ENCODE data around the gene BCL2L14. TPM values are rescaled to one million over a fixed set of nuclear protein-coding genes. Genes with fewer than 3 reads are reported as not detected.

Gene BCL2L14
- total and polyA plus RNA-seq, 2 donors, result 3.0 to 11.4 TPM

DNA sequence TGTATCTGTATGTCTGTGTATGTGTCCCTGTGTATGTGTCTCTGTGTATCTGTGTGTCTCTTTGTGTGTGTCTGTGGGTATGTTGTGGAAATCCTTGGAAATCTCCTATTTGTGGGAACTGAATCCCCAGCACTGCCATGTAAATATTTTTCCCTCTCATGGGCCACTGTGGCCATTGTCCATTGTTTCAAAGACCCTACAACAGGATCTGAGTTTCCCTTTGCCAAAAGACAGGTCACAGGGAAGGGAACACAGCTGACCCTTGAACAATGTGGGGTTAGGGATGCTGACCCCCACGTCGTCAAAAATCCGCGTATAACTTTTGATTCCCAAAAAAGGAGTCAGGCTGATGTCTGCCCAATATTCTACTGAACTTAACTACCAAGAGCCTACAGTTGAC lies 22.5 kb upstream of the BCL2L14 start:
- 89% methylated on average over 4 of the region's 4 CpGs for WGBS
- Histone ChIP-seq H3K27ac (ENCODE audit: low read depth in 1 of 2, low read length in 1 of 2) (no peak overlapping the region), H3K27me3 (ENCODE audit: control insufficient read depth in 2 of 2, insufficient read depth in 1 of 2, low read length in 1 of 2) (no peaks in the 10 kb centered on the region), H3K4me3 (ENCODE audit: low read length in 2 of 2) (no peak overlapping the region), H3K4me1 (ENCODE audit: control insufficient read depth in 2 of 2, insufficient read depth in 2 of 2, low read length in 2 of 2) (no peaks in the 10 kb centered on the region), H3K36me3 (ENCODE audit: control insufficient read depth in 2 of 2, insufficient read depth in 2 of 2, low read length in 1 of 2) (no peaks in the 10 kb centered on the region), H3K9me3 (ENCODE audit: control insufficient read depth in 2 of 2, insufficient read depth in 1 of 2, low read length in 1 of 2) (no peaks in the 10 kb centered on the region)
- DNase-seq (ENCODE audit: low read depth in 6 of 9, low spot score in 9 of 9), result no peak

DNA sequence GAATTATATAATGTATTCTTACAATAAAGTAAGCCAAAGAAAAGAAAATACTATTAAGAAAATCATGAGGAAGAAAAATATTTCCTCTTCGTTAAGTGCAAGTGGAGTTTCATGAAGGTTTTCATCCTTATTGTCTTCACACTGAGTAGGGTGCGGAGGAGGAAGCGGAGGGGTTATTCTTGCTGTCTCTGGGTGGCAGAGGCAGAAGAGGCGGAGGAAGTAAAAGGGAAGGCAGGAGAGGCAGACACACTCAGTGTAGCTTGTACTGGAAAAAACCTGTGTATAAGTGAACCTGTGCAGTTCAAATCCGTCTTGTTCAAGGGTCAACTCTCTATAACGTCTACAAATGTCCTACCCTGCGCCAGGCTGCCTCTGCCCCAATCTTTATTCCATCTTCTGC lies 22.0 kb upstream of the BCL2L14 start:
- no peaks in the 10 kb centered on the region for H3K27me3 ChIP-seq (ENCODE audit: control insufficient read depth in 2 of 2, insufficient read depth in 1 of 2, low read length in 1 of 2)
- WGBS, result 97% methylated on average over 7 of the region's 7 CpGs
- no peak overlapping the region for H3K27ac ChIP-seq (ENCODE audit: low read depth in 1 of 2, low read length in 1 of 2)
- H3K4me3 ChIP-seq (ENCODE audit: low read length in 2 of 2), result no peak overlapping the region
- H3K9me3 ChIP-seq (ENCODE audit: control insufficient read depth in 2 of 2, insufficient read depth in 1 of 2, low read length in 1 of 2), result no peaks in the 10 kb centered on the region
- no peaks in the 10 kb centered on the region for H3K36me3 ChIP-seq (ENCODE audit: control insufficient read depth in 2 of 2, insufficient read depth in 2 of 2, low read length in 1 of 2)
- no peak for DNase-seq (ENCODE audit: low read depth in 6 of 9, low spot score in 9 of 9)
- no peaks in the 10 kb centered on the region for H3K4me1 ChIP-seq (ENCODE audit: control insufficient read depth in 2 of 2, insufficient read depth in 2 of 2, low read length in 2 of 2)

DNA sequence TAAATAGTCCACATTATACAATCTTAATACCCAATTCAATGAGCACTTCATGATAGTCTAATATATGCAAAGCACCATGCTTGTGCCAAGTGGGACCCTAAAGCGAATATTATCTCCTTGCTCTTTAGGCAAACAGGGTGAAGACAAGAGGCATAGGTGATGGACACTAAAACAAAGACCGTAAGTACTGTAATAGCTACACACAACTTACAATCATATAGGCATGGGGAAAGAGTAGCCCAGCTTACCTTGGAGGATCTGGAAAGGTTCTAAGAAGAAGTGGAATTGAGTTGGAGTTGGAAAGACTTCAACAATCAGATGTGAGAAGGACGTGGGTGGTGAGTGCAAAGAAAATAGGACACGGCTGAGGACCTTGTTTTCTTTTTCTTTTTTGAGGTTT lies 19.1 kb upstream of the BCL2L14 start:
- WGBS, result 96% methylated on average over 4 of the region's 4 CpGs
- DNase-seq (ENCODE audit: low read depth in 6 of 9, low spot score in 9 of 9), result no peak
- Histone ChIP-seq H3K9me3 (ENCODE audit: control insufficient read depth in 2 of 2, insufficient read depth in 1 of 2, low read length in 1 of 2) (no peaks in the 10 kb centered on the region), H3K4me3 (ENCODE audit: low read length in 2 of 2) (no peak overlapping the region), H3K36me3 (ENCODE audit: control insufficient read depth in 2 of 2, insufficient read depth in 2 of 2, low read length in 1 of 2) (no peaks in the 10 kb centered on the region), H3K27me3 (ENCODE audit: control insufficient read depth in 2 of 2, insufficient read depth in 1 of 2, low read length in 1 of 2) (no peaks in the 10 kb centered on the region), H3K27ac (ENCODE audit: low read depth in 1 of 2, low read length in 1 of 2) (no peak overlapping the region), H3K4me1 (ENCODE audit: control insufficient read depth in 2 of 2, insufficient read depth in 2 of 2, low read length in 2 of 2) (no peaks in the 10 kb centered on the region)

DNA sequence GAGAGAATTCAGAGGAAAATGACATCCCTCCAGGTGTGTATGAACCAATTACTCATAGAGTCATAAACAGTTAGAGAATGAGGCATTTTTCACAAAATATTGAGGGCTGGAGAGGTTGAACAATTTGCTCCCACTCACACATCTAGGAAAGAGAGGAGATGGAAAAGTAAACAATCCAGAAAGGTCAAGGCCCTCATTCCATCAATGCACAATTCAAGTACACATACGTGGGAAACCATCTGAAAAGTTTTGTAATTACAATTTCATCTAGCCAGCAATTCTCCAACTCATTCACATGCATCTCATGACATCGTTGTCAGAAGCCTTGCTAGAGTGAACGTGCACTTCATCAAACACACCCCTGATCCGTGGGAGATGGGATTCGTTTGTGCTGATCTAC lies 15.7 kb upstream of the BCL2L14 start:
- Histone ChIP-seq H3K27ac (ENCODE audit: low read depth in 1 of 2, low read length in 1 of 2) (no peak overlapping the region), H3K36me3 (ENCODE audit: control insufficient read depth in 2 of 2, insufficient read depth in 2 of 2, low read length in 1 of 2) (no peaks in the 10 kb centered on the region), H3K9me3 (ENCODE audit: control insufficient read depth in 2 of 2, insufficient read depth in 1 of 2, low read length in 1 of 2) (no peaks in the 10 kb centered on the region), H3K4me3 (ENCODE audit: low read length in 2 of 2) (no peak overlapping the region), H3K27me3 (ENCODE audit: control insufficient read depth in 2 of 2, insufficient read depth in 1 of 2, low read length in 1 of 2) (no peaks in the 10 kb centered on the region), H3K4me1 (ENCODE audit: control insufficient read depth in 2 of 2, insufficient read depth in 2 of 2, low read length in 2 of 2) (no peaks in the 10 kb centered on the region)
- 96% methylated on average over 5 of the region's 5 CpGs for WGBS
- no peak for DNase-seq (ENCODE audit: low read depth in 6 of 9, low spot score in 9 of 9)

DNA sequence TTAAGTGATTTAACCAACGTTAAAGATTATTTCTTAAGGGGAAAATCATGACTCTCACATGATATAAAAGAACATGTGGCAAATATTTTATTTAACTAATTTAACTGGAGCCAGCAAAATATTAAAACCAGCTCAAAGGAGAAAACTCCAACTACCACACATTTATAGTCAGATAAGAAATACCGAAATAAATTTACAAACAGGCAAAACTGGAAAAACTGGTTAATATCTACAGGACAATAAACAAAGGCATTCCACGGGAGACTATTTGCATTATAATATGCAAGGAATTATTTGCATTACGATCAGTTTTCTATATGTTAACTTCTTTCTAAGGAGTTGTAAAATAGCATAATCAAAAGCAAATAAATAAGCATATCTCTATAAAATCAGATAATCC lies 13.8 kb upstream of the BCL2L14 start:
- Histone ChIP-seq H3K36me3 (ENCODE audit: control insufficient read depth in 2 of 2, insufficient read depth in 2 of 2, low read length in 1 of 2) (no peaks in the 10 kb centered on the region), H3K9me3 (ENCODE audit: control insufficient read depth in 2 of 2, insufficient read depth in 1 of 2, low read length in 1 of 2) (no peaks in the 10 kb centered on the region), H3K27ac (ENCODE audit: low read depth in 1 of 2, low read length in 1 of 2) (no peak overlapping the region), H3K4me3 (ENCODE audit: low read length in 2 of 2) (no peak overlapping the region), H3K4me1 (ENCODE audit: control insufficient read depth in 2 of 2, insufficient read depth in 2 of 2, low read length in 2 of 2) (no peaks in the 10 kb centered on the region), H3K27me3 (ENCODE audit: control insufficient read depth in 2 of 2, insufficient read depth in 1 of 2, low read length in 1 of 2) (no peaks in the 10 kb centered on the region)
- WGBS, result 73% methylated on average over 4 of the region's 4 CpGs
- no peak for DNase-seq (ENCODE audit: low read depth in 6 of 9, low spot score in 9 of 9)

DNA sequence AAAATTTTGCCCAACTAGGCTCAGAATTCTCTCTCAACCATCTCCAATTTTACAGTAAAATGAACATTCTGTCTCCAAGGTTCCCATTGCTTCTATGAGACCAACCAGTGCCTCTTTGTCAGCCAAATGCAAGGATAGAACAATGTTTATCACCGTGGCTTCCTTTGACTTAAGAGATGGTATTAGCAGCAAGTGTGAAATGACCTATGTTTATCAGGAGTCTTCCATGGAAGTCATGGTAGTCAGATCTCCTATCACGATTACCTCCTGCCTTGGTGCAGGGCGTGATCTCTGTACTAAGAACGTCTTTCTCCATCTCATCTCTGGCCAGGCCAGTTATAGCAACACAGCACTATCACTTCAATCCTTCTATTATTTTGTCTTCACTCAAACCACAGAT lies 6.1 kb upstream of the BCL2L14 start:
- no peak for DNase-seq (ENCODE audit: low read depth in 6 of 9, low spot score in 9 of 9)
- H3K27me3 ChIP-seq (ENCODE audit: control insufficient read depth in 2 of 2, insufficient read depth in 1 of 2, low read length in 1 of 2), result no peaks in the 10 kb centered on the region
- no peaks in the 10 kb centered on the region for H3K36me3 ChIP-seq (ENCODE audit: control insufficient read depth in 2 of 2, insufficient read depth in 2 of 2, low read length in 1 of 2)
- H3K9me3 ChIP-seq (ENCODE audit: control insufficient read depth in 2 of 2, insufficient read depth in 1 of 2, low read length in 1 of 2), result no peaks in the 10 kb centered on the region
- no peak overlapping the region for H3K4me3 ChIP-seq (ENCODE audit: low read length in 2 of 2)
- WGBS, result 98% methylated on average over 4 of the region's 4 CpGs
- no peaks in the 10 kb centered on the region for H3K4me1 ChIP-seq (ENCODE audit: control insufficient read depth in 2 of 2, insufficient read depth in 2 of 2, low read length in 2 of 2)
- no peak overlapping the region for H3K27ac ChIP-seq (ENCODE audit: low read depth in 1 of 2, low read length in 1 of 2)

DNA sequence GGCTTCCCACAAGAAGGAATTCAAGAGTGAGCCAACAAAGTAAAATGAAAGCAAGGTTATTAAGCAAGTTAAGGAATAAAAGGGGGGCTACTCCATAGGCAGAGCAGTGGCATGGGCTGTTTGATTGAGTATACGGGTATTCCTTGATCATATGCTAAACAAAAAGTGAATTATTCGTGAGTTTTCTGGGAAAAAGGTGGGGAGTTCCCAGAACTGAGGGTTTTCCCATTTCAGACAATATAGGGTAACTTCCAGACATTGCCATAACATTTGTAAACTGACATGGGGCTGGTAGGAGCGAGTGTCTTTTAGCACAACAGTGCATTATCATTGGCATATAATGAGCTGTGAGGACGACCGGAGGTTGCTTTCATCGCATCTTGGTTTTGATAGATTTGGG lies 2.0 kb upstream of the BCL2L14 start:
- DNase-seq (ENCODE audit: low read depth in 6 of 9, low spot score in 9 of 9), result no peak
- Histone ChIP-seq H3K4me3 (ENCODE audit: low read length in 2 of 2) (no peak overlapping the region), H3K27me3 (ENCODE audit: control insufficient read depth in 2 of 2, insufficient read depth in 1 of 2, low read length in 1 of 2) (no peaks in the 10 kb centered on the region), H3K9me3 (ENCODE audit: control insufficient read depth in 2 of 2, insufficient read depth in 1 of 2, low read length in 1 of 2) (no peaks in the 10 kb centered on the region), H3K4me1 (ENCODE audit: control insufficient read depth in 2 of 2, insufficient read depth in 2 of 2, low read length in 2 of 2) (no peaks in the 10 kb centered on the region), H3K27ac (ENCODE audit: low read depth in 1 of 2, low read length in 1 of 2) (no peak overlapping the region), H3K36me3 (ENCODE audit: control insufficient read depth in 2 of 2, insufficient read depth in 2 of 2, low read length in 1 of 2) (no peaks in the 10 kb centered on the region)
- 95% methylated on average over 6 of the region's 6 CpGs for WGBS

DNA sequence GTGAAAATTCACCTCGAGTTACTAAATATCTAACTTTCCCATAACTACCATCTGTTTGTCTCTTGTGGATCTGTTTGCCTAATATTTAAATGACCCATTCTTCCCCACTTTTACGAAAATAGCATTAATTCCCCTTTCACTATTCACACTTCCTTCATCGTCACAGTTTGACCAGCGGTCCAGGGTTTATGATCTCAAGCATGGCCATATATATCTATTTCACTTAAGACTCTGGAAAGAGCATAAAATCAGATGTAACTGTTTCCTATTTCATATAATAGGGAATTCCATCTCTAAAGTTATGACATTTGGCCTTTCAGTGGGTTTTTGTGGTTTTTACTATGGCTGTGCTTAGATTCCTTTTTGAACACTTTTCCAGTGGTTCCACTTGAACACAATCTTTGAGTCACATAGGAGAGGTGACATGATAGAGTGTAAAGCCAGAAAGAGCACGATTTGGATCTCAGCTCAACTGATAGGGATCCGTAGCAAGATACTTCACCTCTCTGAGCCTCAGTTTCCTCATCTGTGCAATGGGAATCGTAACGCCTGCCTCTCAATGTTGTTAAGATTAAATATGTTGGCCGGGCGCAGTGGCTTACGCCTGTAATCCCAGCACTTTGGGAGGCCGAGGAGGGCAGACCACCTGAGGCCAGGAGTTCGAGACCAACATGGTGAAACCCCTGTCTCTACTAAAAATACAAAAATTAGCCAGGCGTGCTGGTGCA lies 754 bp upstream of the BCL2L14 start:
- H3K9me3 ChIP-seq (ENCODE audit: control insufficient read depth in 2 of 2, insufficient read depth in 1 of 2, low read length in 1 of 2), result no peaks in the 10 kb centered on the region
- no peaks in the 10 kb centered on the region for H3K27me3 ChIP-seq (ENCODE audit: control insufficient read depth in 2 of 2, insufficient read depth in 1 of 2, low read length in 1 of 2)
- no peak overlapping the region for H3K27ac ChIP-seq (ENCODE audit: low read depth in 1 of 2, low read length in 1 of 2)
- H3K4me1 ChIP-seq (ENCODE audit: control insufficient read depth in 2 of 2, insufficient read depth in 2 of 2, low read length in 2 of 2), result no peaks in the 10 kb centered on the region
- no peak for DNase-seq (ENCODE audit: low read depth in 6 of 9, low spot score in 9 of 9)
- no peak overlapping the region for H3K4me3 ChIP-seq (ENCODE audit: low read length in 2 of 2)
- 98% methylated on average over 14 of the region's 14 CpGs for WGBS
- no peaks in the 10 kb centered on the region for H3K36me3 ChIP-seq (ENCODE audit: control insufficient read depth in 2 of 2, insufficient read depth in 2 of 2, low read length in 1 of 2)

DNA sequence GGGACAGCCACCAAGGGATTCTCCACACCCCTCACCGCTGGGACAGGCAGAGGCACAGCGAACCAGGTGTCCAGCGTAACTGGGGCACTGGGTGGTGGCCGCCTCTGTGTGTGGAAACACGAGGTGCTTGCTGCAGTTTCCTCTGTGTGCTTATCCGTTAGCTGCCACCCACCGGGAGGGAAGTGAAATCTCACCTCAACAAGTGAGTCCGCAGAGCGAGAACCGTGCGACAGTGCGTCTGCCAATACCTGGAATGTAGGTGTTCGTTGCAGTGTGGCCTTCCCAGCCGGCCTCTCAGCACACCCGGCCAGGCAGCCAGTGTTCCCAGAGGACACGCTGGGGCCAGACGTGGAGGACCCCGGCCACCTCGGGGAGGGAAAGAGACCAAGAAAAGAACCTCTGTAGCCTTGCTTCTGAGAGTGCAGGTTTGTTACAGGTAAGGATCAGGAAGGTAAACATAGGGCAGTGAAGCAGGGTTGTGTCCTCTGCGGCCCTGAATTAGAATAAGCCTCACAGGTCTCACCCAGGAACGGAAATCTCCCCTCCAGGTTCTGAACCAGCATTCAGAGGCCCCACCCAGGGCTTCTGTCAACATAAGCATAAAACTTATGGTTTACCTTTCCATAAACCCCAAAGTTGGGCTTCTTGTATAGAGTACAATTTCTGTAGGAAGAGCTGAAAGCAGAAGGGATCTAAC lies 1.5 kb downstream of the BCL2L14 start:
- Histone ChIP-seq H3K27me3 (ENCODE audit: control insufficient read depth in 2 of 2, insufficient read depth in 1 of 2, low read length in 1 of 2) (no peaks in the 10 kb centered on the region), H3K4me1 (ENCODE audit: control insufficient read depth in 2 of 2, insufficient read depth in 2 of 2, low read length in 2 of 2) (no peaks in the 10 kb centered on the region), H3K4me3 (ENCODE audit: low read length in 2 of 2) (no peak overlapping the region), H3K36me3 (ENCODE audit: control insufficient read depth in 2 of 2, insufficient read depth in 2 of 2, low read length in 1 of 2) (no peaks in the 10 kb centered on the region), H3K27ac (ENCODE audit: low read depth in 1 of 2, low read length in 1 of 2) (no peak overlapping the region), H3K9me3 (ENCODE audit: control insufficient read depth in 2 of 2, insufficient read depth in 1 of 2, low read length in 1 of 2) (no peaks in the 10 kb centered on the region)
- WGBS, result 72% methylated on average over 21 of the region's 21 CpGs
- peak in 3 of 9 donors; percentile 13 to 22 (median 15) for DNase-seq (ENCODE audit: low read depth in 6 of 9, low spot score in 9 of 9)
